ENCODE measurements around the gene TAS2R41.

- TF ChIP-seq CTCF (IDR thresholded peaks at IDR 0.05) (no peak), EP300 (IDR thresholded peaks at IDR 0.05) (no peak)
Observed at GRCh38 chr7:143504937-143505297, 27.2 kb downstream of the TAS2R41 start.
